ENCODE data around the gene AP1M1. TPM values are rescaled to one million over a fixed set of nuclear protein-coding genes. Genes with fewer than 3 reads are reported as not detected.

Gene AP1M1
- total RNA-seq, 4 donors from 2014 or later = 62.0 to 140 (median 105) TPM

DNA sequence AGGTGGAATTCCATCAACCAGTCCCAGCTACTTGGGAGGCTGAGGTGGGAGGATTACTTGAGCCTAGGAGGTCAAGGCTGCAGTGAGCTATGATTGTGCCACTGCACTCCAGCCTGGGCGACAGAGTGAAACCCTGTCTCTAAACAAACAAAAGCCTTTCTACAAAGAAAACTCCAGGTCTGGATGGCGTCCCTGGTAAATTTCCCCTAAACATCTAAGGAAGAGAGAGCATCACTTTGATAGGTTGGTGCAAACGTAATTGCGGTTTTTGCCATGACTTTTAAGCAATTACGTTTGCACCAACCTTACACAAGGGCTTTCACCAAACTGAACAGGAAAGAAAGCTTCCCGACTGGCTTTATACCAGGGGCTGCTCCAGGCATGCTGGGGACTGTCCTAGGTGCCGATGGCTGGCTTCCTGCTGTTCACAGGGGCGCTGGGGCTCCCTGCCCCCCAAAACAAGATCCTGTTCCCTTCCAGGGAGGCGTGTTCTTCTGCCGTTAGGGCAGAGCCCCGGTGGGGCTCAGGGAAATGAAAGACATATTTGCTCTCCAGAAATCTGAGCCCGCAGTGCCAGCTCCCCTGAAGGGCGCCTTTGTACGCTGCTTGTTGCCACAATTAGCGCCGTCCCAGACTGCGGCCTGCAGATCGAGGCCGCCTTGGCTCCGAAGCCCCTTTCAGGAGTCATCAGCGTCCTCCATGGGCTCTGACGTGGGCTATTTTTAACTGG is 88.2 kb downstream of the AP1M1 start:
- ATAC-seq = no peak
- TF ChIP-seq POLR2AphosphoS5 (IDR thresholded peaks at IDR 0.05) (no peak), EP300 (IDR thresholded peaks at IDR 0.05) (no peak), POLR2A (IDR thresholded peaks at IDR 0.05) (no peak)
- TF ChIP-seq, protein P1, sequence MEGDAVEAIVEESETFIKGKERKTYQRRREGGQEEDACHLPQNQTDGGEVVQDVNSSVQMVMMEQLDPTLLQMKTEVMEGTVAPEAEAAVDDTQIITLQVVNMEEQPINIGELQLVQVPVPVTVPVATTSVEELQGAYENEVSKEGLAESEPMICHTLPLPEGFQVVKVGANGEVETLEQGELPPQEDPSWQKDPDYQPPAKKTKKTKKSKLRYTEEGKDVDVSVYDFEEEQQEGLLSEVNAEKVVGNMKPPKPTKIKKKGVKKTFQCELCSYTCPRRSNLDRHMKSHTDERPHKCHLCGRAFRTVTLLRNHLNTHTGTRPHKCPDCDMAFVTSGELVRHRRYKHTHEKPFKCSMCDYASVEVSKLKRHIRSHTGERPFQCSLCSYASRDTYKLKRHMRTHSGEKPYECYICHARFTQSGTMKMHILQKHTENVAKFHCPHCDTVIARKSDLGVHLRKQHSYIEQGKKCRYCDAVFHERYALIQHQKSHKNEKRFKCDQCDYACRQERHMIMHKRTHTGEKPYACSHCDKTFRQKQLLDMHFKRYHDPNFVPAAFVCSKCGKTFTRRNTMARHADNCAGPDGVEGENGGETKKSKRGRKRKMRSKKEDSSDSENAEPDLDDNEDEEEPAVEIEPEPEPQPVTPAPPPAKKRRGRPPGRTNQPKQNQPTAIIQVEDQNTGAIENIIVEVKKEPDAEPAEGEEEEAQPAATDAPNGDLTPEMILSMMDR (IDR thresholded peaks at IDR 0.05) = no peak
- Histone ChIP-seq H3K27ac (peak overlapping the region; percentile 80 to 99 (median 98)), H3K4me1 (peaks cover 0 to 71% (median 21%) of the 10 kb centered on the region in 3 donors), H3K9me3 (no peaks in the 10 kb centered on the region), H3K36me3 (no peaks in the 10 kb centered on the region), H3K27me3 (no peaks in the 10 kb centered on the region), H3K4me3 (peak overlapping the region in 1 of 2 donors; percentile 19)
- 34 to 54% methylated on average over 4 to 15 of the region's 22 CpGs for WGBS, 2 donors (ENCODE audit: low coverage in 1 of 2)

DNA sequence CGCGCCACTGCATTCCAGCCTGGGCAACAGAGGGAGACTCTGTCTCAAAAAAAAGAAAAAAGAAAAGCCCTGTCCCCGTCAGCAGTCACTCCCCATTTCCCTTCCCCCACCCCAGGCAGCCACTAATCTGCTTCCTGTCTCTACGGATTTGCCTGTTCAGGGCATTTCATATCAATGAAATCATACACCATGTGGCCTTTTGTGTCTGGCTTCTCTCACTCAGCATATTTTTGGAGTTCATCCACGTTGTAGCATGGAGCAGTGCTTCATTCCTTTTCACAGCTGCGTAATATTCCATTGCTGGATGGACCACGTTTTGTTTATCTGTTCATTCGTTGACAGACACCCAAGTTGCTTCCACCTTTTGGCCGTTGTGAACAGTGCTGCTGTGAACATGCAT is 90.8 kb downstream of the AP1M1 start:
- Histone ChIP-seq H3K27me3 (no peaks in the 10 kb centered on the region), H3K9me3 (no peaks in the 10 kb centered on the region), H3K27ac (peak overlapping the region in 2 of 4 donors; percentile 98 to 99), H3K36me3 (no peaks in the 10 kb centered on the region), H3K4me3 (no peak overlapping the region), H3K4me1 (peaks cover 0 to 70% (median 24%) of the 10 kb centered on the region in 3 donors)
- 50 to 67% methylated on average over 4 to 8 of the region's 9 CpGs for WGBS, 2 donors (ENCODE audit: low coverage in 1 of 2)
- no peak for ATAC-seq
- no peak for TF ChIP-seq EP300 (IDR thresholded peaks at IDR 0.05)
- TF ChIP-seq POLR2A (IDR thresholded peaks at IDR 0.05) = no peak
- TF ChIP-seq, protein P1 (IDR thresholded peaks at IDR 0.05) = no peak
- no peak for TF ChIP-seq POLR2AphosphoS5 (IDR thresholded peaks at IDR 0.05)

DNA sequence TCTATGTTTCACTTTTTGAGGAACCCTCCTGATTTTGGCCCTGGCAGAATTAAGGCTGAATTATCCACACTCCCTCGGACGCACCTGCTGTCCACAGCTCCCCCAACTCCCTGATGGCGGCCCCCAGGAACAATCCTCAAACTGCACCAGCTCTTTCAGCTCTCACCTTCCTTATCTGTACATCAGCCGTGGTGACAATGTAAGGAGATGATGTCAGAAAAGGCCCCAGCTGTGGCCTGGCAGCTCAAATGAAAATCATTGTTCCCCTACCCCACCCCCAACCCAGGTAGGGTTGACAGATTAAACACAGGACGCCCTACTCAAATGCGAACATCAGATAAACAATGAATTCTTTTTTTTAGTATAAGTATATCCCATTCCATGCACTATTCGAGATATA is 91.9 kb downstream of the AP1M1 start:
- TF ChIP-seq EP300 (IDR thresholded peaks at IDR 0.05) (no peak), POLR2AphosphoS5 (IDR thresholded peaks at IDR 0.05) (no peak)
- TF ChIP-seq, protein P1 (IDR thresholded peaks at IDR 0.05) = no peak
- Histone ChIP-seq H3K9me3 (no peaks in the 10 kb centered on the region), H3K4me1 (peaks cover 5 to 71% (median 28%) of the 10 kb centered on the region in 3 donors), H3K27ac (peak overlapping the region in 1 of 4 donors; percentile 91), H3K4me3 (no peak overlapping the region), H3K27me3 (no peaks in the 10 kb centered on the region), H3K36me3 (no peaks in the 10 kb centered on the region)
- ATAC-seq = no peak
- WGBS, 2 donors (ENCODE audit: low coverage in 1 of 2) = 79 to 97% methylated on average over 3 to 7 of the region's 7 CpGs

DNA sequence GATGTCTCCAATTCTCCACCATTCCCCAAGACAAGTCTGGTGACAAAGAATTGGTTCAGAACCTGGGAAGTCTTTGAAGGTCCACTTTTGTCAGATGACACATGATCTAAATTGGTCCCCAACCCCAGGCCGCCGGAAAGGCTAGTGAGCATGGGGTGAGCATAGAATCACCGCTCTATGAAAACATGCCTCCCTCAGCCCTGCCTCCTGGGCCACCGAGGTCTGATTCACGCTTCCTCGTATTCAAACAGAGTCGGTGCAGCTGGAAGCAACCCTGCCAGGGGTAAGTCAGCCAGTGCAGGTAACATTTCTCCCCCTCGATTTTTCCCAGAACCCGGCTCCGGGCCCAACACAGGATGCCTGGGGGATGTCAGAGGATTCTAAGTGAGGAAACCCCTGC is 93.0 kb downstream of the AP1M1 start:
- Histone ChIP-seq H3K4me3 (no peak overlapping the region), H3K27me3 (no peaks in the 10 kb centered on the region), H3K9me3 (no peaks in the 10 kb centered on the region), H3K4me1 (peaks cover 5 to 60% (median 30%) of the 10 kb centered on the region in 3 donors), H3K36me3 (no peaks in the 10 kb centered on the region), H3K27ac (peak overlapping the region in 3 of 4 donors; percentile 22 to 96 (median 91))
- 81% methylated on average over 8 of the region's 10 CpGs; no CpG with 5 or more reads in 1 of the 2 donors for WGBS, 2 donors (ENCODE audit: low coverage in 1 of 2)
- ATAC-seq = no peak
- TF ChIP-seq POLR2AphosphoS5 (IDR thresholded peaks at IDR 0.05) (no peak), EP300 (IDR thresholded peaks at IDR 0.05) (no peak), POLR2A (IDR thresholded peaks at IDR 0.05) (no peak)
- TF ChIP-seq, protein P1 (IDR thresholded peaks at IDR 0.05) = no peak
